WTC11 (cell line): Measurements from ENCODE around the gene CACNA1F. TPM values are rescaled to one million over a fixed set of nuclear protein-coding genes. Genes with fewer than 3 reads are reported as not detected.
A peak's percentile ranks its signal among the peaks of the same experiment; 100 is the strongest.

Experiments used
- ATAC-seq: fragments of 200-7000 bp; cut with Tn5 transposase; 2 replicates; pipeline ENCODE4 v1.10.0; 2021; ENCODE audit warnings: mild to moderate bottlenecking, moderate library complexity
- CTCF ChIA-PET: fragments of 300-600 bp; sonication (Branson Sonifier 250); formaldehyde crosslinking; loops from one replicate; lab custom pipeline; 2021; ENCODE audit warnings: antibody characterized with exemption; lab: Charles Lee
- POLR2A ChIA-PET: fragments of 350-600 bp; sonication (Branson Sonifier 250); formaldehyde crosslinking; loops from one replicate; lab custom pipeline; 2021; ENCODE audit warnings: antibody characterized with exemption; lab: Charles Lee
- DNase-seq: peaks from one replicate; pipeline ENCODE4 v3.0.0; 2021; ENCODE audit warnings: low spot score
- H3K27ac Mint-ChIP-seq: 2 replicates; pipeline ENCODE4 v1.8.0; 2021; ENCODE audit warnings: mixed read lengths
- H3K27me3 Mint-ChIP-seq: 2 replicates; pipeline ENCODE4 v1.8.0; 2021; ENCODE audit warnings: low read depth, mild to moderate bottlenecking, moderate library complexity, mixed read lengths
- H3K36me3 Mint-ChIP-seq: 2 replicates; pipeline ENCODE4 v1.8.0; 2021; ENCODE audit warnings: mixed read lengths
- H3K4me1 Mint-ChIP-seq: 2 replicates; pipeline ENCODE4 v1.8.0; 2022; ENCODE audit warnings: mixed read lengths
- H3K4me3 Mint-ChIP-seq: 2 replicates; pipeline ENCODE4 v1.8.0; 2021; ENCODE audit warnings: mild to moderate bottlenecking, moderate library complexity, mixed read lengths
- H3K9me3 Mint-ChIP-seq: 2 replicates; pipeline ENCODE4 v1.8.0; 2021; ENCODE audit warnings: mixed read lengths
- ARID4B ChIP-seq: sonication (generic); formaldehyde crosslinking; IDR thresholded peaks from 2 replicates; pipeline ENCODE4 v1.8.0; 2023; ENCODE audit warnings: missing genetic modification reagents, mild to moderate bottlenecking, borderline replicate concordance
- E2F1 ChIP-seq: sonication (generic); formaldehyde crosslinking; IDR thresholded peaks from 2 replicates; pipeline ENCODE4 v1.8.0; 2022; ENCODE audit warnings: mild to moderate bottlenecking, missing genetic modification reagents
- E2F4 ChIP-seq: sonication (generic); formaldehyde crosslinking; IDR thresholded peaks from 2 replicates; pipeline ENCODE4 v1.8.1; 2022; ENCODE audit warnings: low read depth, mild to moderate bottlenecking, moderate library complexity, missing genetic modification reagents, borderline replicate concordance
- FOXK1 ChIP-seq: sonication (generic); formaldehyde crosslinking; IDR thresholded peaks from 2 replicates; pipeline ENCODE4 v1.8.0; 2022; ENCODE audit warnings: mild to moderate bottlenecking, moderate library complexity, missing genetic modification reagents
- FOXP1 ChIP-seq: sonication (generic); formaldehyde crosslinking; IDR thresholded peaks from 2 replicates; pipeline ENCODE4 v1.8.0; 2022; ENCODE audit warnings: missing genetic modification reagents, mild to moderate bottlenecking, moderate library complexity, borderline replicate concordance
- HMGXB4 ChIP-seq: sonication (generic); formaldehyde crosslinking; IDR thresholded peaks from 2 replicates; pipeline ENCODE4 v1.8.1; 2023; ENCODE audit warnings: mild to moderate bottlenecking, moderate library complexity, missing genetic modification reagents
- IRF2 ChIP-seq: sonication (generic); formaldehyde crosslinking; IDR thresholded peaks from 2 replicates; pipeline ENCODE4 v1.8.0; 2022; ENCODE audit warnings: low read depth, missing genetic modification reagents, borderline replicate concordance
- MYBL2 ChIP-seq: sonication (generic); formaldehyde crosslinking; IDR thresholded peaks from 2 replicates; pipeline ENCODE4 v1.8.1; 2023; ENCODE audit warnings: mild to moderate bottlenecking, moderate library complexity, missing genetic modification reagents
- NFE2L1 ChIP-seq: sonication (generic); formaldehyde crosslinking; IDR thresholded peaks from 2 replicates; pipeline ENCODE4 v1.8.1; 2023; ENCODE audit warnings: missing genetic modification reagents
- NR1H2 ChIP-seq: sonication (generic); formaldehyde crosslinking; IDR thresholded peaks from 2 replicates; pipeline ENCODE4 v1.9.0; 2021; ENCODE audit warnings: mild to moderate bottlenecking, moderate library complexity, missing genetic modification reagents
- SP1 ChIP-seq: sonication (generic); formaldehyde crosslinking; conservative IDR thresholded peaks from 2 replicates; pipeline ENCODE4 v1.8.1; 2022; ENCODE audit warnings: missing genetic modification reagents
- TEAD4 ChIP-seq: sonication (generic); formaldehyde crosslinking; IDR thresholded peaks from 2 replicates; pipeline ENCODE4 v1.8.0; 2022; ENCODE audit warnings: mild to moderate bottlenecking, missing genetic modification reagents
- USF1 ChIP-seq: sonication (generic); formaldehyde crosslinking; IDR thresholded peaks from 2 replicates; pipeline ENCODE4 v1.8.0; 2022; ENCODE audit warnings: mild to moderate bottlenecking, missing genetic modification reagents
- ZNF263 ChIP-seq: sonication (generic); formaldehyde crosslinking; IDR thresholded peaks from 2 replicates; pipeline ENCODE4 v1.8.1; 2022; ENCODE audit warnings: low read depth, mild to moderate bottlenecking, moderate library complexity, missing genetic modification reagents
- ZNF425 ChIP-seq: fragments of 250-450 bp; sonication (Bioruptor Pico); conservative IDR thresholded peaks from 2 replicates; pipeline ENCODE4 v1.9.0; 2021; ENCODE audit warnings: mild to moderate bottlenecking
- ZNF512 ChIP-seq: sonication (generic); formaldehyde crosslinking; IDR thresholded peaks from 2 replicates; pipeline ENCODE4 v1.8.1; 2022; ENCODE audit warnings: missing genetic modification reagents, borderline replicate concordance
- total RNA-seq: library from RNA; stranded (reverse); gene quantifications from 3 replicates; pipeline ENCODE4 v1.2.3, GENCODE V29; 2021

CACNA1F gene
- total RNA-seq, 1 experiment from 2014 or later = 1.6 TPM

GRCh38 chrX:49155900-49156837 is 77.0 kb downstream of the CACNA1F start:
- peak overlapping the region; percentile 94 for H3K27ac Mint-ChIP-seq
- H3K9me3 Mint-ChIP-seq = no peaks in the 10 kb centered on the region
- peaks cover 39% of the 10 kb centered on the region for H3K27me3 Mint-ChIP-seq
- POLR2A ChIA-PET = interaction anchor here (1.2 to 1.8 kb wide), 2 partner anchors 17 to 35 kb away, joined by 4 read pairs; no protein-coding TSS in a partner anchor
- CTCF ChIA-PET = interaction anchor here (0.6 to 2.1 kb wide), 21 partner anchors 7 to 766 kb away, joined by 3 to 29 read pairs (median 5); partner anchors contain the start of genes CLCN5 and KCND1
- H3K4me3 Mint-ChIP-seq = peak overlapping the region; percentile 80
- peak; percentile 90 for ATAC-seq
- H3K36me3 Mint-ChIP-seq = no peaks in the 10 kb centered on the region
- H3K4me1 Mint-ChIP-seq = peaks cover 9% of the 10 kb centered on the region
- peak; percentile 82 for DNase-seq
- no peak for TF ChIP-seq TEAD4 (CRISPR knock-in tag)
- TF ChIP-seq FOXP1 (CRISPR knock-in tag) = peak; percentile 47; the same call in 1 of the 2 replicates
- TF ChIP-seq ZNF263 = no peak
- no peak for TF ChIP-seq ARID4B (CRISPR knock-in tag)
- TF ChIP-seq NFE2L1 (CRISPR knock-in tag) = no peak
- TF ChIP-seq HMGXB4 (CRISPR knock-in tag) = peak; percentile 63; the same call in 1 of the 2 replicates
- TF ChIP-seq MYBL2 (CRISPR knock-in tag) = peak; percentile 36; the same call in 1 of the 2 replicates
- no peak for TF ChIP-seq ZNF425 (CRISPR knock-in tag)
- no peak for TF ChIP-seq NR1H2 (CRISPR knock-in tag)
- no peak for TF ChIP-seq E2F4 (CRISPR knock-in tag)
- TF ChIP-seq FOXK1 (CRISPR knock-in tag) = peak; percentile 52
- no peak for TF ChIP-seq E2F1 (CRISPR knock-in tag)
- TF ChIP-seq IRF2 (CRISPR knock-in tag) = no peak
- no peak for TF ChIP-seq ZNF512 (CRISPR knock-in tag)
- no peak for TF ChIP-seq USF1 (CRISPR knock-in tag)
- no peak; the same call in 1 of the 2 replicates for TF ChIP-seq SP1
